ENCODE results near the gene IL33.

Gene IL33

GRCh38 chr9:6219040-6219439 lies 3.4 kb downstream of the IL33 start:
- POLR2A ChIA-PET = no interaction called here
- CTCF ChIA-PET = no interaction called here
- TF ChIP-seq ARNT (IDR thresholded peaks at IDR 0.05) (no peak), LEF1 (IDR thresholded peaks at IDR 0.05; ENCODE audit: borderline replicate concordance) (no peak), HDGF (IDR thresholded peaks at IDR 0.05; ENCODE audit: borderline replicate concordance) (no peak), FOXA1 (IDR thresholded peaks at IDR 0.05) (no peak), FOXK2 (IDR thresholded peaks at IDR 0.05) (no peak), ELF4 (IDR thresholded peaks at IDR 0.05) (no peak), BHLHE40 (IDR thresholded peaks at IDR 0.05; ENCODE audit: borderline replicate concordance) (no peak), TARDBP (IDR thresholded peaks at IDR 0.05) (no peak), FOXM1 (IDR thresholded peaks at IDR 0.05; ENCODE audit: borderline replicate concordance) (no peak), L3MBTL2 (conservative IDR thresholded peaks at IDR 0.05) (no peak), SUZ12 (IDR thresholded peaks at IDR 0.05) (no peak), PKNOX1 (IDR thresholded peaks at IDR 0.05) (no peak), SP1 (IDR thresholded peaks at IDR 0.05) (no peak), CTBP1 (IDR thresholded peaks at IDR 0.05; ENCODE audit: borderline replicate concordance) (no peak), NFRKB (IDR thresholded peaks at IDR 0.05) (no peak), ZNF384 (IDR thresholded peaks at IDR 0.05) (no peak)

GRCh38 chr9:6219981-6220380 lies 4.4 kb downstream of the IL33 start:
- TF ChIP-seq ZNF384 (IDR thresholded peaks at IDR 0.05) = no peak
- no peak for TF ChIP-seq NFRKB (IDR thresholded peaks at IDR 0.05)
- no peak for TF ChIP-seq FOXK2 (IDR thresholded peaks at IDR 0.05)
- no peak for TF ChIP-seq SUZ12 (IDR thresholded peaks at IDR 0.05)
- no peak for TF ChIP-seq LEF1 (IDR thresholded peaks at IDR 0.05; ENCODE audit: borderline replicate concordance)
- TF ChIP-seq FOXM1 (IDR thresholded peaks at IDR 0.05; ENCODE audit: borderline replicate concordance) = no peak
- no peak for TF ChIP-seq BHLHE40 (IDR thresholded peaks at IDR 0.05; ENCODE audit: borderline replicate concordance)
- no peak for TF ChIP-seq PKNOX1 (IDR thresholded peaks at IDR 0.05)
- no peak for TF ChIP-seq L3MBTL2 (conservative IDR thresholded peaks at IDR 0.05)
- no peak for TF ChIP-seq HDGF (IDR thresholded peaks at IDR 0.05; ENCODE audit: borderline replicate concordance)
- ChIA-PET POLR2A (no interaction called here), CTCF (no interaction called here)
- no peak for DNase-seq (ENCODE audit: extremely low spot score)

More at GRCh38 chr9:6219040-6219439, 3.4 kb downstream of the IL33 start:
- no peak for DNase-seq (ENCODE audit: extremely low spot score)

- no peak for DNase-seq (ENCODE audit: extremely low spot score)
- TF ChIP-seq BHLHE40 (IDR thresholded peaks at IDR 0.05; ENCODE audit: borderline replicate concordance) (no peak), FOXA1 (IDR thresholded peaks at IDR 0.05) (no peak), FOXM1 (IDR thresholded peaks at IDR 0.05; ENCODE audit: borderline replicate concordance) (no peak), L3MBTL2 (conservative IDR thresholded peaks at IDR 0.05) (no peak), CTBP1 (IDR thresholded peaks at IDR 0.05; ENCODE audit: borderline replicate concordance) (no peak), LEF1 (IDR thresholded peaks at IDR 0.05; ENCODE audit: borderline replicate concordance) (no peak), HDGF (IDR thresholded peaks at IDR 0.05; ENCODE audit: borderline replicate concordance) (no peak), SUZ12 (IDR thresholded peaks at IDR 0.05) (no peak), PKNOX1 (IDR thresholded peaks at IDR 0.05) (no peak), TARDBP (IDR thresholded peaks at IDR 0.05) (no peak), SP1 (IDR thresholded peaks at IDR 0.05) (no peak), FOXK2 (IDR thresholded peaks at IDR 0.05) (no peak), ELF4 (IDR thresholded peaks at IDR 0.05) (no peak), NFRKB (IDR thresholded peaks at IDR 0.05) (no peak), ARNT (IDR thresholded peaks at IDR 0.05) (no peak), ZNF384 (IDR thresholded peaks at IDR 0.05) (no peak)
- ChIA-PET CTCF (no interaction called here), POLR2A (no interaction called here)
Measured at GRCh38 chr9:6224393-6225154, 9.0 kb downstream of the IL33 start.

- TF ChIP-seq CTBP1 (IDR thresholded peaks at IDR 0.05; ENCODE audit: borderline replicate concordance) (no peak), NFRKB (IDR thresholded peaks at IDR 0.05) (no peak), SP1 (IDR thresholded peaks at IDR 0.05) (no peak), FOXA1 (IDR thresholded peaks at IDR 0.05) (no peak), SUZ12 (IDR thresholded peaks at IDR 0.05) (no peak), TARDBP (IDR thresholded peaks at IDR 0.05) (no peak), PKNOX1 (IDR thresholded peaks at IDR 0.05) (no peak), HDGF (IDR thresholded peaks at IDR 0.05; ENCODE audit: borderline replicate concordance) (no peak), LEF1 (IDR thresholded peaks at IDR 0.05; ENCODE audit: borderline replicate concordance) (no peak), ZNF384 (IDR thresholded peaks at IDR 0.05) (no peak), FOXK2 (IDR thresholded peaks at IDR 0.05) (no peak), L3MBTL2 (conservative IDR thresholded peaks at IDR 0.05) (no peak), ARNT (IDR thresholded peaks at IDR 0.05) (no peak), ELF4 (IDR thresholded peaks at IDR 0.05) (no peak), FOXM1 (IDR thresholded peaks at IDR 0.05; ENCODE audit: borderline replicate concordance) (no peak), BHLHE40 (IDR thresholded peaks at IDR 0.05; ENCODE audit: borderline replicate concordance) (no peak)
- DNase-seq (ENCODE audit: extremely low spot score) = no peak
- CTCF ChIA-PET = no interaction called here
- POLR2A ChIA-PET = no interaction called here
Measured at GRCh38 chr9:6226696-6227095, 11.1 kb downstream of the IL33 start.

GRCh38 chr9:6229186-6229585 lies 13.6 kb downstream of the IL33 start:
- DNase-seq (ENCODE audit: extremely low spot score) = no peak
- ChIA-PET CTCF (no interaction called here), POLR2A (no interaction called here)
- no peak for TF ChIP-seq LEF1 (IDR thresholded peaks at IDR 0.05; ENCODE audit: borderline replicate concordance)
- no peak for TF ChIP-seq ELF4 (IDR thresholded peaks at IDR 0.05)
- no peak for TF ChIP-seq SP1 (IDR thresholded peaks at IDR 0.05)
- TF ChIP-seq FOXA1 (IDR thresholded peaks at IDR 0.05) = no peak
- TF ChIP-seq HDGF (IDR thresholded peaks at IDR 0.05; ENCODE audit: borderline replicate concordance) = no peak
- no peak for TF ChIP-seq ARNT (IDR thresholded peaks at IDR 0.05)
- no peak for TF ChIP-seq SUZ12 (IDR thresholded peaks at IDR 0.05)
- no peak for TF ChIP-seq NFRKB (IDR thresholded peaks at IDR 0.05)
- TF ChIP-seq L3MBTL2 (conservative IDR thresholded peaks at IDR 0.05) = no peak
- no peak for TF ChIP-seq CTBP1 (IDR thresholded peaks at IDR 0.05; ENCODE audit: borderline replicate concordance)
- TF ChIP-seq BHLHE40 (IDR thresholded peaks at IDR 0.05; ENCODE audit: borderline replicate concordance) = no peak
- no peak for TF ChIP-seq PKNOX1 (IDR thresholded peaks at IDR 0.05)
- TF ChIP-seq TARDBP (IDR thresholded peaks at IDR 0.05) = no peak
- no peak for TF ChIP-seq FOXK2 (IDR thresholded peaks at IDR 0.05)
- TF ChIP-seq ZNF384 (IDR thresholded peaks at IDR 0.05) = no peak
- TF ChIP-seq FOXM1 (IDR thresholded peaks at IDR 0.05; ENCODE audit: borderline replicate concordance) = no peak

Data from HEK293T (cell line).